GM11168 (cell line): Measurements from ENCODE around the gene ZNF837.

Experiments
- in situ Hi-C: fragments of 300-500 bp; cut with MboI; formaldehyde crosslinking; loops from one replicate; pipeline ENCODE4 v1.12.0; 2022; ENCODE audit warnings: low sequenced_read_pairs; ENCODE audit not compliant: unreplicated experiment

ZNF837 gene

DNA sequence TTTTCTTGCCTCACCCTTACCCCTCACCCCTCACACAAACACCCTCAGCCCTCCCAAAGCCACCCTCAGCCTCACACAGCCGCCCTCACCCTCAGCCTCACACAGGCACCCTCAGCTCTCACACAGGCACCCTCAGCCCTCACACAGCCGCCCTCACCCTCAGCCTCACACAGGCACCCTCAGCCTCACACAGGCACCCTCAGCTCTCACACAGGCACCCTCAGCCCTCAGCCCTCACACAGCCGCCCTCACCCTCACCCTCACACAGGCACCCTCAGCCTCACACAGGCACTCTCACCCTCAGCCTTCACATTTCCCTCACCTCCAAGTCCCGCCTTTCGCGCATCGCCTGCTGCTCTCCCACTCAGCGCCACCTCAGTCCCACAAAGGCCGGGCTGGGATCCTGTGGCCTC lies 54.3 kb downstream of the ZNF837 start:
- in situ Hi-C loops: no loop called here

DNA sequence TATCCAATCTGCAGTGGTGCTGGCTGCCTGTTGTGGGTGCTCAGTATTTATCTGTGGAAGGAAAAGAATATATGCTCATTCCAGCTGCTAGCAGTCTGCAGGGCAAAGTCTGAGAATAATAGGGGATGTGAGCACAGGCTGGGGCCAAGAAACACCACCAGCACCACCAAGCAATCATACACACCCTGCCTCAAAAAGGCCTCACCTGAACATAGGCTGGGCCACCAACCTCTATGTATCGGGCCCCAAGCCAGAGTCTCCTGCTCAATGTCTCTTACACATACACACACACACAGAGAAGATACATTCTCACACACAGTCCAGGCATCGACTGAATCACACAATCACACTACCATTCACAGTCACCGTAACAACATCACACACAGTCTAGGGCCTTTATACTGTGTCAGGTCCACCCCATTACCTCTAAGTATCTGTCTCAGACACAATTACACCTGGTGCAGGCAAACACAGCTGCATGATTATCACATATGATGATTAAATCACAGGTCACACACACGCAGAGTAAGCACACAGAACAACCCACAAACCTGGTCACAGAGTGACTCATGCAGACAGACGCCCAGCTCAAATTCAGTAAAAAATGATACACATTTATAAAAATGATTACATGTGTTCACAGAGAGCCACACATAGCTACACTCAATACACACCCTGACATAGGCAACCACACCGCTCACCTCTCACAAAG lies 55.4 kb downstream of the ZNF837 start:
- in situ Hi-C loops: no loop called here

DNA sequence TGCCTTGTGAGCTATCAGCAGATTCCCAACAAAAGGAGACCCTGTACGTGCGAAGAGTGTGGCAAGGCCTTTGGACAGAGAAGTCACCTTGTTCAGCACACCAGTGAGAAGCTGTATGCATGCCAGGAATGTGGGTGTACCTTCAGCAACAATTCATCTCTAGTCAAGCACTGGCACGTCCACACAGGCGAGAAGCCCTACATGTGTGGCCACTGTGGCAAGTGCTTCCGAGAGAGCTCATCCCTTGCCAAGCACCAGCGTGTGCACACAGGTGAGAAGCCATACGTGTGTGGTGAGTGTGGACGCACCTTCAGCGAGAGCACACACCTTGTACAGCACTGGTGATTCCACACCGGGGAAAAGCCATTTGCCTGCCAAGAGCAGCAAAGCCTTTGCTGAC lies 61.6 kb downstream of the ZNF837 start:
- in situ Hi-C loops: no loop called here

DNA sequence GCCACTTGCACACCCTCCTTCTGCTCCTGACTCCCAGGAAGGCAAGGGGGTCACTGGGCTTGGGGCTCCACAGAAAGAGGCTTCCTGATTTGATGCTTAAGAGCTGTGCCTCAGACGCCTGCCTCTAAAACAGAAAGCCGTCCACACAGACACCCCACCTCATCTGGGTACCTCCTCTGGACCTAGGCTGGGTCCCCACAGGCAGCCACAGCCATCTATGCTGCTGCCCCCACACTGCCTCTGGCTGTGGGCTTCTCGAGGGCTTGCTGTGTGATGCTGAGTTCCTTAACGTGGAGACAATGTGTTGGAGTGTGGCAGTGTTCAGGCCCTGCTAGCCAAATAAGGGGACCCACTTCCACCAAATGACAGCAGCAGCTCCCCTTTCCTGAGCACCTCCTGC lies 62.5 kb downstream of the ZNF837 start:
- in situ Hi-C loops: no loop called here
